Activated CD8-positive, alpha-beta memory T cell treated with anti-CD3 and anti-CD28 coated beads, Interleukin-2, amount 10 ng/mL, durations not matched to agents 7 days and 5 days (primary cell): ENCODE measurements around the gene FAM180A. TPM values are rescaled to one million over a fixed set of nuclear protein-coding genes. Genes with fewer than 3 reads are reported as not detected.

Experiments
- ATAC-seq: fragments of 150-1000 bp; cut with Tn5 transposase; one replicate; pipeline ENCODE4 v1.10.0; 2021; ENCODE audit warnings: moderate library complexity
- CTCF ChIA-PET: fragments of 350-600 bp; sonication (Branson Sonifier 250); formaldehyde crosslinking; loops from one replicate; lab custom pipeline; 2021; ENCODE audit warnings: antibody characterized with exemption; lab: Charles Lee
- DNase-seq: peaks from one replicate; pipeline ENCODE4 v3.0.0-alpha.2; 2020
- H3K27ac Mint-ChIP-seq: one replicate; pipeline ENCODE4 v1.8.0; 2021; ENCODE audit warnings: mild to moderate bottlenecking, mixed read lengths
- H3K27me3 Mint-ChIP-seq: one replicate; pipeline ENCODE4 v1.8.0; 2021; ENCODE audit warnings: mixed read lengths
- H3K36me3 Mint-ChIP-seq: one replicate; pipeline ENCODE4 v1.8.0; 2021; ENCODE audit warnings: mild to moderate bottlenecking, mixed read lengths
- H3K4me1 Mint-ChIP-seq: one replicate; pipeline ENCODE4 v1.8.0; 2021; ENCODE audit warnings: mixed read lengths
- H3K4me3 Mint-ChIP-seq: one replicate; pipeline ENCODE4 v1.8.0; 2021; ENCODE audit warnings: mild to moderate bottlenecking, moderate library complexity, mixed read lengths
- H3K9me3 Mint-ChIP-seq: one replicate; pipeline ENCODE4 v1.8.0; 2022; ENCODE audit warnings: low read depth, mixed read lengths
- total RNA-seq, 2 experiments: library from RNA; stranded (reverse); gene quantifications; one replicate each; pipeline ENCODE4 v1.2.3, GENCODE V29; 2021

The FAM180A gene
- total RNA-seq: not detected

DNA sequence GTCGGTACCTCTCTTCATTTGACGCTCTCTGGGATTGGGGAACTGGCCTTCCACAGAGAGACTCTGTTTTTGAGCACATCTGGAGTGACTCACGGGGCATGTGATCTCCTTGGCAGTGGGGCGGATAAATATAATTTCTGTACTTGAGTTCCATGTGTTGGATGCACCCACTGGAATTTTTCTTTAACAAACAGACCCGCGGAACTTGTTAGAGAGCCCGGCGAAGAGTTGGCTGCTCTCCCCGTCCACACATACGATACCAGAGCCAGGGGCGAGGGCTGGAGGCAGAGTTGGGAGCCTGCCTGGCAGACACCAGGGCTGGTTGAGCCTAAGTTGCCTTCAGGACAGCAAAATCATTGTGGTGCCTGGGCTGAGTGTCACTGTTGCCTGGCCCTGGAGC, at the start of gene FAM180A:
FAM180A (minus strand) TSS at position 44 of the 400 bp plus-strand sequence. CDS start 233 bp downstream, outside the sequence.
- H3K36me3 Mint-ChIP-seq: no peaks in the 10 kb centered on the region
- no peak for ATAC-seq
- CTCF ChIA-PET: no interaction called here
- H3K4me1 Mint-ChIP-seq: no peaks in the 10 kb centered on the region
- no peak within 1 kb of the TSS for H3K4me3 Mint-ChIP-seq
- H3K27me3 Mint-ChIP-seq: peaks cover 10% of the 10 kb centered on the region
- no peak for DNase-seq
- no peaks in the 10 kb centered on the region for H3K9me3 Mint-ChIP-seq
- H3K27ac Mint-ChIP-seq: no peak within 1 kb of the TSS

DNA sequence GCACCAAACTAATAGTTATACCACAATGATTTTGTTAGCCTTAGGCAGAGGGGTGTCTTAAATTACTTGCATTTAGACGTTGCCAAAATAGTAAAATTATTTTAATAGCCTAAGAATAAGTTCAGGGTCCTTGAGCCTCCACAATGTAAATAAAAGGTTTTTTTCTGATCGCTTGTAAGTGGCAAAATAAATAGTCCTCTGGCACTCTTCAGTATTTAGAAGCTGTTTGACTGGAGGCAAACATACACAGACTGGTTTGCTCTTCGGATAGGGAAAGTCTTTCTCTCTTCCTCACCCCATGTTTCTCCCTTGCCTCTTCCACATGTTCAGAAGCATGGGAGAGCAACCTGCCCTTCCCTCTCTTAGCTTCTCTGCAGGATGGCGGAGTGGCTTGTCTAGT, 49.5 kb upstream of the FAM180A start:
- CTCF ChIA-PET: interaction anchor here (5.2 kb wide), 1 partner anchor 210 kb away, joined by 38 read pairs; no protein-coding TSS in a partner anchor

DNA sequence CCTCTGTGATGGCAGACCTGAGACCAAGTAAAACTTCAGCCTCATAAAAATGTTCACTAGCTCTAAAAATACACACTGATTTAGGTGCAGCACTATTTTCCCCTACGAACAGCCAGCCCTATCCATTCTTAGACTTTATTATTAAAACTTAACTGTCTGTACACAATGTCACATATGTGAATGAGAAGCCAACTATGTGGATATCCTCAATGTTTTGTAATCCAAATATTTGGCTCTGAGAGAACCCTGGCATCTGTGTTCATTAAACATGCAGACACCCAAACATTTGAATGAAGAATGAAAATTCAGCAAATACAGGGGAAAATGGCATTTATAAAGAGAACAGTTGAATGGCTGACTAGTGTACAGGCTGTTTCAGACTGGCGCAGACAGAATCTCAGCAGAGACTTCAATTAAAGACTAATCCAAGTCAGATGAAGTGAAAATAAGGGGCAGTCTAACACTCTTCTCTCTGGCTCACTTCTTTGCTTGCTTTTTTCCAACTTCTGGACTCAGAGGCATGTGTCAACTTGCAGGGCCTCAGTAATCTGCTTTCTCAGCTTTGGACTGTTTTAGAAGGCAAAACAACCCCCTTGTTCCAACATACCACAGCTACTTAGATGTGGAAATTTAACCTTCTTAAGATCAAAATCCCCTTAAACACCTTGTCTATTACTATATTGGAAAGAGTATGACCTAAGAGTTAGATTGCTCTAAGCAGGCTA, 47.4 kb upstream of the FAM180A start:
- Mint-ChIP-seq H3K4me1 (peaks cover 3% of the 10 kb centered on the region), H3K4me3 (no peak overlapping the region), H3K27ac (no peak overlapping the region), H3K9me3 (no peaks in the 10 kb centered on the region), H3K27me3 (peaks cover 17% of the 10 kb centered on the region), H3K36me3 (no peaks in the 10 kb centered on the region)
- CTCF ChIA-PET: no interaction called here
- no peak for DNase-seq
- no peak for ATAC-seq

More for the DNA sequence above, 49.5 kb upstream of the FAM180A start:
- Mint-ChIP-seq H3K27ac (no peak overlapping the region), H3K9me3 (no peaks in the 10 kb centered on the region), H3K36me3 (no peaks in the 10 kb centered on the region), H3K4me1 (peaks cover 5% of the 10 kb centered on the region), H3K4me3 (no peak overlapping the region), H3K27me3 (peaks cover 18% of the 10 kb centered on the region)
- ATAC-seq: no peak
- DNase-seq: no peak

DNA sequence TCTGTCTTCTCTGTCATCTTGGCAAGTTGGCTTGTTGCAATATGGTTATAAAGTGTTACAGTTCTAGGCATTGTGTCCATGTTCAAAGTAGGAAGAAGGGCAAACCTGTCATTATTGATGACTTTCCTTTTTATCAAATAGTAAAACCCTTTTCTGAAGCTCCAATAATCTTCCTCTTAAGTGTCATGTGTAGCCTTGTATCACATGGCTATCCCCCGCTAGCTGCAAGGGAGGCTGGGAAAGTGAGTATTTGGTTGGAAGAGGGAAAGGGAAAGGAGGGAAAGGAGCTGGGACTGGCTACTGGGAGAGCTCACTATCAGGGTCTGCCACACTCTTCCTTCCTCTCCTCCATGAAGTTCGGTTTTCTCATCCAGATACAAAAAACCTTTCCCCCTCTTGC, 45.2 kb upstream of the FAM180A start:
- Mint-ChIP-seq H3K4me1 (no peaks in the 10 kb centered on the region), H3K27ac (no peak overlapping the region), H3K27me3 (peaks cover 13% of the 10 kb centered on the region), H3K9me3 (no peaks in the 10 kb centered on the region), H3K36me3 (no peaks in the 10 kb centered on the region), H3K4me3 (no peak overlapping the region)
- CTCF ChIA-PET: no interaction called here
- no peak for DNase-seq
- no peak for ATAC-seq

DNA sequence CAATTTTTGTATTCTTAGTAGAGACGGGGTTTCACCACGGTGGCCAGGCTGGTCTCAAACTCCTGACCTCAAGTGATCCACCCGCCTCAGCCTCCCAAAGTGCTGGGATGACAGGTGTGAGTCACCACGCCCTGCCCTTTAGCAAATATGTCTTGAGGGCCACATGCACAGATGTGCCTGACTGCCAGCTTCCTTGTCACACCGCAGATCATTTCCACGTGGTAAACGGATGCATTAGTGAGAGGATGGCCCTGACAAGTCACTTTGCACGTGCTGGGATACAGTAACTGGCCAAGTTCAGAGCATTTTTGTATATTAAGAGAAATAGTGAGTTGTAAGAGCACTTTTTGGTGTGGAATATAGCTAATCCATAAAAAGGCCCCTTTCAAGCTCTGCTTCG, 44.3 kb upstream of the FAM180A start:
- H3K27me3 Mint-ChIP-seq: peaks cover 19% of the 10 kb centered on the region
- DNase-seq (no peak), ATAC-seq (no peak)
- H3K36me3 Mint-ChIP-seq: no peaks in the 10 kb centered on the region
- no peaks in the 10 kb centered on the region for H3K9me3 Mint-ChIP-seq
- H3K4me1 Mint-ChIP-seq: no peaks in the 10 kb centered on the region
- no peak overlapping the region for H3K4me3 Mint-ChIP-seq
- CTCF ChIA-PET: no interaction called here
- H3K27ac Mint-ChIP-seq: no peak overlapping the region

DNA sequence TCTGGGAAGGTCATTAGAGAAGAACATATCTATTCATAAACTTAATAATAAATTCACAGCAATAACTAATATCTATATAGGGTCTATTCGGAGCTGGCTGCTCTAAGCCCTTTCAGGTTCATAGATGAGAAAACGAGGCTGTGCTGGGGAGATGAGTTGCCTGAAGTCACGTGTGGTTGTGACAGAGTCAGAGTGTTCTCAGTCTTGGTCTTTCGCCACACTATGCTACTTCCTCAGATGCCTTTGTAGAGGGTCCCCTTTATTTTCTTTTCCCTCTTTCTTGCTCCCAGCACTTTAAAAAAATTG, 43.7 kb upstream of the FAM180A start:
- no peak overlapping the region for H3K4me3 Mint-ChIP-seq
- no peak overlapping the region for H3K27ac Mint-ChIP-seq
- H3K27me3 Mint-ChIP-seq: peaks cover 23% of the 10 kb centered on the region
- no peaks in the 10 kb centered on the region for H3K9me3 Mint-ChIP-seq
- no peak for DNase-seq
- no peaks in the 10 kb centered on the region for H3K4me1 Mint-ChIP-seq
- CTCF ChIA-PET: no interaction called here
- no peak for ATAC-seq
- no peaks in the 10 kb centered on the region for H3K36me3 Mint-ChIP-seq

DNA sequence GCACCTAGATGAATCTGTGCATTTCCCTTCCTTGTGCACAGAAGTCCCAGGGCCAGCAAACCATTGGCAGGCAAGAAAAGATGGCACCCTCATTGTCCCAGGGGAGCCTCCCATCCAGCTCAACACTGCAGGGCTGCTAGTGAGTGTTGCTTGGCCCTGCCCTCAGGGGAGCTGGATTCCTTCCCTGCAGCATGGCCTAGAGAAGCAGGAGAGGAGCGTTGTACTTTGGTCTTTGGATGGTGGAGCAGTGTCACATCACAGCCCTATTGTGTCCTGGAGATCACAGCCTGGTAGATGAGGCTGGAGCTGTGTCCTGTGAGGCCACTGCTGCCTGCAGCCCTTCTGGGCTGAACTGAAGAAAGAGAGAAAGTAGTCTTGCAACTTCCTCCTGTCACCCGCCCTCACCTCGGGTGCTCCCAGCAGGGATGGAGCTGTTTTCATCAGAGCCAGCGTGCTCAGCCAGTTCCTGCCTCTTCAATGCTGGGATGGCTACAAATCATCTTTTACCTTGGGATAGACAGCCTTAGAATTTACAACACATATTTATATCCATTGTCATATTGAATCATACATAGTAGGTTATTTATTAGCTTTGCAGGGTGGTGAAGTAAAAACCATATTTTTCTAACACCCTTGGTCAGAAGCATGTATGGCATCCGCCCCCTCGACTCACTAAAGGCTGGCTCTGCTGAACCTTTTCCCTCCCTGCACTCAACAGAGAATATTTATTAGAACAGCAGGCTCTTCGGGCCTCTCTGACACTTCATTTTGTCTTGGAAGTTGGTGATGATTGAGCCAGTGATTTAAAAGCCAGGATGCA, 43.1 kb upstream of the FAM180A start:
- H3K4me3 Mint-ChIP-seq: no peak overlapping the region
- DNase-seq: no peak
- no peaks in the 10 kb centered on the region for H3K9me3 Mint-ChIP-seq
- CTCF ChIA-PET: no interaction called here
- H3K27me3 Mint-ChIP-seq: peaks cover 24% of the 10 kb centered on the region
- H3K36me3 Mint-ChIP-seq: no peaks in the 10 kb centered on the region
- no peaks in the 10 kb centered on the region for H3K4me1 Mint-ChIP-seq
- ATAC-seq: no peak
- H3K27ac Mint-ChIP-seq: no peak overlapping the region

DNA sequence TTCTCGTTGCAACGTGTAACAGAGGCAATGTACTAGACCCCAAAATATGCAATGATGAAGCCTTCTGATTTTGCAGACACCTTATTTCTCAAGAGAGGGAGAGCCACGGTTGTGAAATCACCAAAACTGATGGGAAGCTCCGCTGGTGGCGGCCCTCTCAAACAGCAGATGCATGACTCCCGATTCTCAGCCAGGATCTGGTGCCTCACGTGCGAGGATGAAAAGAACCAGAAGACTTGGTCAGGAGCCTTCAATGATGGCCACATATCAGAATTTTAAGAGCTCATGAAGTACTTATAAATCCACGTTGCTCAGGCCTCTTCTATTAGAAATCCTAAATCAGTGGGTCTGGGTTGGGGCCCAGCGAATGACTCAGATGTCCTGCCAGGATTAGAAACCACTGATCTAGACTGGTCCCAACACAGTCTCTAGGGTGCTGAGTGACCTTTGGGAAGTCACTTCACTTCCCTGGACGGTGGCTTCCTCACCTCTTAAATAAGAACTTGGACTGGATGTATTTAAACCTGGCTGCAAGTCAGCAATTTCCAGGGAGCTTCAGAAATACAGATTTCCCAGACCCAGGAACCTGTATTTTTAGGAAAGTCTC, 41.9 kb upstream of the FAM180A start:
- H3K27me3 Mint-ChIP-seq: peaks cover 29% of the 10 kb centered on the region
- no peaks in the 10 kb centered on the region for H3K9me3 Mint-ChIP-seq
- no peak overlapping the region for H3K4me3 Mint-ChIP-seq
- ATAC-seq (no peak), DNase-seq (no peak)
- no peak overlapping the region for H3K27ac Mint-ChIP-seq
- CTCF ChIA-PET: interaction anchor here (0.7 kb wide), 1 partner anchor 64 kb away, joined by 4 read pairs; no protein-coding TSS in a partner anchor
- H3K4me1 Mint-ChIP-seq: no peaks in the 10 kb centered on the region
- H3K36me3 Mint-ChIP-seq: no peaks in the 10 kb centered on the region

DNA sequence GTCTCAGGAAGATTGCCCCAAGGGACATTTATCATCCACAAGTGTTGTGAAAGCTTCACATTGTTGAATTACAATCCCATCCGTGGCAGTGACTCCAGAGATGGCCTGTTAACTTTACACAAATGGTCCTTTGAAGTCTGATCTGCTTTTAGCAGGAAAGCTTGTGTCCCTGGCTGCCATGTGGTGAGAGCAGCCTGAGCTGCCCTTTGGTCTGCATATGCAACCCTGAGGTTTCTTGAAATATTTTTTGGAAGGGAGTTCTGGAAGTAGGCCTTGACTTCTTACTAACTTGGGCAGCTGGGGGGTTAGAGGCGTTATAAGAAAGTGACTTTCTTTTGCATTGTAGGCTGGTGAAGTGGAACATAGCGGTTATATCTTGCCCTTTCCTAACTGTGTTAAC, 41.3 kb upstream of the FAM180A start:
- Mint-ChIP-seq H3K27ac (no peak overlapping the region), H3K9me3 (no peaks in the 10 kb centered on the region), H3K4me1 (no peaks in the 10 kb centered on the region), H3K4me3 (no peak overlapping the region), H3K27me3 (peaks cover 32% of the 10 kb centered on the region), H3K36me3 (no peaks in the 10 kb centered on the region)
- no peak for ATAC-seq
- DNase-seq: no peak
- CTCF ChIA-PET: interaction anchor here (0.7 kb wide), 1 partner anchor 65 kb away, joined by 4 read pairs; no protein-coding TSS in a partner anchor

DNA sequence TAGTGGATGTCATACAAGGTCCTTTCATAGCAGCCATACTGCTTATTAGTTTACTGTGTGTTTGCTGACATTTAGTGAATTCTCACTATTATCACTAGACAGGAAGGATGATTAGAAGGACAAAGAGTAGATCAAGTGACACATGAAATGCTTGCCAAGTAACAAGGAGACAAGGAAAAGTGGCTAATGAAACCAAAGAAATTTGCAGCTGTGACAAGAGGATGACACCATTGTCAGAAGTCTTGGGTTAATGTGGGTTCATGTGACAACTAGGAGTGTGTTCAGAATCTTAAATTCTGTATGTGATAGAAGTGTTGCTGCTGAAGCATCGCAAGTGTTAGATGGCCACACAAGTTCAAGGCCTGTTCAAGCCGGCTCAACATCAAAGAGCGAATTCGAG, 40.8 kb upstream of the FAM180A start:
- CTCF ChIA-PET: no interaction called here
- DNase-seq: no peak
- no peak overlapping the region for H3K4me3 Mint-ChIP-seq
- ATAC-seq: no peak
- H3K27ac Mint-ChIP-seq: no peak overlapping the region
- no peaks in the 10 kb centered on the region for H3K9me3 Mint-ChIP-seq
- no peaks in the 10 kb centered on the region for H3K4me1 Mint-ChIP-seq
- H3K36me3 Mint-ChIP-seq: no peaks in the 10 kb centered on the region
- H3K27me3 Mint-ChIP-seq: peaks cover 37% of the 10 kb centered on the region

DNA sequence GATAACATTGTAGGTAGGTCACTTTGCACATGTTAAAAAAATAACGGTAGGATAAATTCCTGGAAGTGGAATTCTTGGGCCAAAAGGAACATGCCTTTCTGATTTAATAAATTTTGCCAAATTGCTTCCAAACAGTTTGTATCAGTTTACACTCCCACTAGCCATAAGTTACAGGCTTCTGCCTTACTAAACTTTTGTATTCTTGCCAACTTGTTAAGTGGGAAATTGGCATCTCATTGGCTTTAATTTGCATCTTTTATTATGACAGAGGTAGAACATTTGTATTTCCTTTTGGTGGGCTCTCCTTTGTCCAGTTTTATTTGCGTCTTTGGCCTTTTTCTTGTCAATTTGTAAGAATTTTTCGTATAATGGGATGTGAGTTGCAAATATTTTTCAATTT, 38.3 kb upstream of the FAM180A start:
- Mint-ChIP-seq H3K27me3 (peaks cover 35% of the 10 kb centered on the region), H3K4me1 (no peaks in the 10 kb centered on the region), H3K9me3 (no peaks in the 10 kb centered on the region), H3K27ac (no peak overlapping the region), H3K36me3 (no peaks in the 10 kb centered on the region), H3K4me3 (no peak overlapping the region)
- no peak for ATAC-seq
- CTCF ChIA-PET: no interaction called here
- no peak for DNase-seq

DNA sequence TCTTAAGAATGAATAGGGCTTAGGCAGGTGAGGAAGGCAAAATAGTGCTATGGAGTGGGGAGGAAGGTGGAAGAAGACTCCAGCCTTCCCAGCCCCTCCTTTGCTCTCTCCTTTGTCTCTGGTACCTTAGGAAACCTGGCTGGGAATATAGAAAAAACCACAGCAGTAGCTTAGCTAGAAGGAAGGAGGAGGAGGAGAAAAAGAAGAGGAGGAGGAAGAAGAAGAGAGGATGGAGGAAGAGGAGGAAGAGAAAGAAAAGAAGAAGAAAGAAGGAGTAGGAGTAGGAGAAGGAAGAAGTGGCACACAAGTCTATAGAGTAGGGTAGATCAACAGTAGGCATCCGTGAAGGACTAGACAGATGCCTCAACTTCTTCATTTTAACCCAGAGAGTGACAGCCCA, 36.5 kb upstream of the FAM180A start:
- DNase-seq (no peak), ATAC-seq (no peak)
- CTCF ChIA-PET: no interaction called here
- no peak overlapping the region for H3K27ac Mint-ChIP-seq
- peaks cover 41% of the 10 kb centered on the region for H3K27me3 Mint-ChIP-seq
- no peaks in the 10 kb centered on the region for H3K4me1 Mint-ChIP-seq
- no peaks in the 10 kb centered on the region for H3K9me3 Mint-ChIP-seq
- H3K36me3 Mint-ChIP-seq: no peaks in the 10 kb centered on the region
- no peak overlapping the region for H3K4me3 Mint-ChIP-seq

DNA sequence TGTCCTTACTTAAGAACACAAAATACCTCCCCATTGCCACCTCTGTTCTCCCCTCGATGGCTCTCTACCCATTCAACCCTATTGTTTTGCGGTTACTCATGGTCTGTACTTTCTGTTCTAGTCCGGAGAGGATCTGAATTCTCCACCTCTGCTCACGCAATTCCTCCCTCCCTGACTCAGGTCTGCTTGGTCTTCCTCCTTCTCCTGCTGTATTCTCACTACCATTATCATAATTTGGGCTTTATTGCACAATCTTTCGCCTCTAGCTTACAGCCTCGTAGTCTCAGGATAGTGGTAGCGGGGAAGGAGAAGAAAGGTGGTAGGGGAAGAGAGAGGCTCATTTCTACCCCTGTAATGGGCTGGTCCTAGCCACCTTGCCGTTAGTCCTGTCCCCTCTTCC, 35.4 kb upstream of the FAM180A start:
- H3K4me1 Mint-ChIP-seq: no peaks in the 10 kb centered on the region
- no peak for ATAC-seq
- no peak overlapping the region for H3K4me3 Mint-ChIP-seq
- H3K9me3 Mint-ChIP-seq: no peaks in the 10 kb centered on the region
- no peak for DNase-seq
- peaks cover 42% of the 10 kb centered on the region for H3K27me3 Mint-ChIP-seq
- H3K36me3 Mint-ChIP-seq: no peaks in the 10 kb centered on the region
- H3K27ac Mint-ChIP-seq: no peak overlapping the region
- CTCF ChIA-PET: no interaction called here

DNA sequence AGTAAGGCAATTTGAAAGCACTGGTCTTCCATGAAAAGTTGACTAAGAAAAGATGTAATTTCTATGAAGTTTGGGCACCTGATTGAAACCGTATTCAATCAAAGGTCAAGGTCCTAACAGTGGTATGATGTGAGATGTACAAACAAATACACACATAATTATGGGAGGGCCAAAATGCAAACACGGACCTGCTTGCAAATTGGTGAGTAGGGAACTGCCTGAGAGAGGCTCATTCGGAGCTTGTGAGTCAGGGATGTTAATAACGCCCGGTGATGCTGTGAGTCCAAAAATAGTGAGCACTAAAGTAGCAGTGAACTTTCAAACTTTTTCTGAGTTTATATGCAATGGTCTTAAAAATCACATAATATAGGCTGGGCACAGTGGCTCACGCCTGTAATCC, 34.2 kb upstream of the FAM180A start:
- Mint-ChIP-seq H3K9me3 (no peaks in the 10 kb centered on the region), H3K27ac (no peak overlapping the region)

More for the DNA sequence above, 34.2 kb upstream of the FAM180A start:
- Mint-ChIP-seq H3K36me3 (no peaks in the 10 kb centered on the region), H3K4me1 (no peaks in the 10 kb centered on the region), H3K27me3 (peaks cover 45% of the 10 kb centered on the region), H3K4me3 (no peak overlapping the region)
- CTCF ChIA-PET: no interaction called here
- ATAC-seq: no peak
- no peak for DNase-seq
